Astrocyte (in vitro differentiated cells and primary cell): ENCODE measurements around the gene SFMBT2. TPM values are rescaled to one million over a fixed set of nuclear protein-coding genes. Genes with fewer than 3 reads are reported as not detected.
A peak's percentile ranks its signal among the peaks of the same experiment; 100 is the strongest.

Experiments used
- DNase-seq: peaks from one replicate; pipeline ENCODE4 v3.0.0-alpha.2; 2010; ENCODE audit warnings: low read depth
- FAIRE-seq: peaks from 2 replicates; lab custom pipeline; 2011; peaks lifted over from hg19 to GRCh38; lab: Jason Lieb, UNC
- H2AFZ ChIP-seq: 2 replicates; pipeline ENCODE4 v1.6.0; 2012; ENCODE audit warnings: low read depth, low read length, inconsistent platforms
- H3K27ac ChIP-seq: 2 replicates; pipeline ENCODE4 v1.5.1; 2011; ENCODE audit warnings: low read depth, low read length, inconsistent platforms
- H3K27me3 ChIP-seq: 2 replicates; pipeline ENCODE4 v1.6.0; 2011; ENCODE audit warnings: low read length, inconsistent platforms; ENCODE audit not compliant: insufficient read depth
- H3K36me3 ChIP-seq: 2 replicates; pipeline ENCODE4 v1.5.1; 2011; ENCODE audit warnings: low read length, inconsistent platforms; ENCODE audit not compliant: insufficient read depth
- H3K4me1 ChIP-seq: 2 replicates; pipeline ENCODE4 v1.5.1; 2011; ENCODE audit warnings: low read length, inconsistent platforms; ENCODE audit not compliant: insufficient read depth
- H3K4me2 ChIP-seq: 2 replicates; pipeline ENCODE4 v1.6.0; 2012; ENCODE audit warnings: low read length, inconsistent platforms
- H3K4me3 ChIP-seq: 2 replicates; pipeline ENCODE4 v1.5.1; 2011; ENCODE audit warnings: low read depth, mild to moderate bottlenecking, low read length, inconsistent platforms; ENCODE audit not compliant: insufficient read depth
- H3K79me2 ChIP-seq: 2 replicates; pipeline ENCODE4 v1.6.0; 2012; ENCODE audit warnings: mild to moderate bottlenecking, low read length, inconsistent platforms; ENCODE audit not compliant: insufficient read depth
- H3K9ac ChIP-seq: 2 replicates; pipeline ENCODE4 v1.6.0; 2012; ENCODE audit warnings: mild to moderate bottlenecking, low read length, inconsistent platforms
- H3K9me3 ChIP-seq: 2 replicates; pipeline ENCODE4 v1.5.1; 2012; ENCODE audit warnings: low read depth, mild to moderate bottlenecking, low read length, inconsistent platforms; ENCODE audit not compliant: insufficient read depth
- H4K20me1 ChIP-seq: 2 replicates; pipeline ENCODE4 v1.6.0; 2012; ENCODE audit warnings: low read length, inconsistent platforms; ENCODE audit not compliant: insufficient read depth
- H3K27ac Mint-ChIP-seq: one replicate; pipeline ENCODE4 v1.8.0; 2021; ENCODE audit warnings: mild to moderate bottlenecking, mixed read lengths; ENCODE audit not compliant: unreplicated experiment
- H3K27me3 Mint-ChIP-seq: one replicate; pipeline ENCODE4 v1.8.0; 2021; ENCODE audit warnings: low read depth, mixed read lengths; ENCODE audit not compliant: unreplicated experiment
- H3K36me3 Mint-ChIP-seq: one replicate; pipeline ENCODE4 v1.8.0; 2021; ENCODE audit warnings: low read depth, mixed read lengths; ENCODE audit not compliant: unreplicated experiment
- H3K4me1 Mint-ChIP-seq: one replicate; pipeline ENCODE4 v1.8.0; 2021; ENCODE audit warnings: low read depth, mixed read lengths; ENCODE audit not compliant: unreplicated experiment
- H3K4me3 Mint-ChIP-seq: one replicate; pipeline ENCODE4 v1.8.0; 2021; ENCODE audit warnings: mild to moderate bottlenecking, moderate library complexity, mixed read lengths; ENCODE audit not compliant: unreplicated experiment
- H3K9me3 Mint-ChIP-seq: one replicate; pipeline ENCODE4 v1.8.0; 2021; ENCODE audit warnings: mild to moderate bottlenecking, mixed read lengths; ENCODE audit not compliant: unreplicated experiment
- EZH2 ChIP-seq: IDR thresholded peaks from 2 replicates; pipeline ENCODE4 v1.6.1; 2012; ENCODE audit warnings: mild to moderate bottlenecking, low read length, inconsistent platforms; ENCODE audit not compliant: insufficient read depth
- total RNA-seq: library from RNA; stranded (reverse); gene quantifications from 2 replicates; pipeline ENCODE4 v1.2.1, GENCODE V29; 2021
- TF ChIP-seq, protein P1 (sequence below): IDR thresholded peaks from 2 replicates; pipeline ENCODE4 v1.5.1; 2011; ENCODE audit warnings: low read depth, mild to moderate bottlenecking, inconsistent platforms, low read length, moderate library complexity; ENCODE audit not compliant: insufficient read depth

The SFMBT2 gene
- total RNA-seq, 1 donor from 2014 or later: 3.9 TPM

DNA sequence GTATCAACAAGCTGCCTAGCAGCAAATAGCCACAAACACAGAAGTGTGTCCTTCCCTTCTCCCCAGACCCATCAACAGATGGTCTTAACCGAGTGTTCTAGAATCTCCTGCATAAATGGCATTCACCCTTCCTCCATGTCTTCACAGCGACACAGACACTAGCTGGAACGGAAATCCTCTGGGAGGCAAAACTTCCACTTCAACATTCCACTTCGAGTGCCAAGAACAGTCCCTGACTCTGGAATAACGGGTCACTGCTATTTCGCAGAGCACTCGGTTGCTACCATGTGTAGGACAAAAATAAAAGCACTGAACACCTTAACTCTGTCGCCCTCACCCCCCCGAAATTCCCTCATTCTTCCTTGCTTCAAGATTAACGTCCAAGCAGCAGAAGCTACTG is 65.1 kb downstream of the SFMBT2 start:
- FAIRE-seq (no peak), DNase-seq (no peak)
- no peaks in the 10 kb centered on the region for H3K79me2 ChIP-seq
- H2AFZ ChIP-seq: no peak overlapping the region
- H3K9ac ChIP-seq: no peak overlapping the region
- no peaks in the 10 kb centered on the region for H3K4me1 ChIP-seq
- no peak overlapping the region for H3K27ac Mint-ChIP-seq
- no peak overlapping the region for H3K27ac ChIP-seq
- peaks cover 5% of the 10 kb centered on the region for H3K36me3 Mint-ChIP-seq
- TF ChIP-seq, protein P1, sequence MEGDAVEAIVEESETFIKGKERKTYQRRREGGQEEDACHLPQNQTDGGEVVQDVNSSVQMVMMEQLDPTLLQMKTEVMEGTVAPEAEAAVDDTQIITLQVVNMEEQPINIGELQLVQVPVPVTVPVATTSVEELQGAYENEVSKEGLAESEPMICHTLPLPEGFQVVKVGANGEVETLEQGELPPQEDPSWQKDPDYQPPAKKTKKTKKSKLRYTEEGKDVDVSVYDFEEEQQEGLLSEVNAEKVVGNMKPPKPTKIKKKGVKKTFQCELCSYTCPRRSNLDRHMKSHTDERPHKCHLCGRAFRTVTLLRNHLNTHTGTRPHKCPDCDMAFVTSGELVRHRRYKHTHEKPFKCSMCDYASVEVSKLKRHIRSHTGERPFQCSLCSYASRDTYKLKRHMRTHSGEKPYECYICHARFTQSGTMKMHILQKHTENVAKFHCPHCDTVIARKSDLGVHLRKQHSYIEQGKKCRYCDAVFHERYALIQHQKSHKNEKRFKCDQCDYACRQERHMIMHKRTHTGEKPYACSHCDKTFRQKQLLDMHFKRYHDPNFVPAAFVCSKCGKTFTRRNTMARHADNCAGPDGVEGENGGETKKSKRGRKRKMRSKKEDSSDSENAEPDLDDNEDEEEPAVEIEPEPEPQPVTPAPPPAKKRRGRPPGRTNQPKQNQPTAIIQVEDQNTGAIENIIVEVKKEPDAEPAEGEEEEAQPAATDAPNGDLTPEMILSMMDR: no peak
- TF ChIP-seq EZH2: no peak
- H3K9me3 ChIP-seq: no peaks in the 10 kb centered on the region
- H3K9me3 Mint-ChIP-seq: peaks cover 4% of the 10 kb centered on the region
- H3K27me3 Mint-ChIP-seq: no peaks in the 10 kb centered on the region
- H3K4me1 Mint-ChIP-seq: no peaks in the 10 kb centered on the region
- H3K27me3 ChIP-seq: no peaks in the 10 kb centered on the region
- H4K20me1 ChIP-seq: no peaks in the 10 kb centered on the region
- no peaks in the 10 kb centered on the region for H3K36me3 ChIP-seq
- no peak overlapping the region for H3K4me3 Mint-ChIP-seq
- no peak overlapping the region for H3K4me2 ChIP-seq
- no peak overlapping the region for H3K4me3 ChIP-seq

DNA sequence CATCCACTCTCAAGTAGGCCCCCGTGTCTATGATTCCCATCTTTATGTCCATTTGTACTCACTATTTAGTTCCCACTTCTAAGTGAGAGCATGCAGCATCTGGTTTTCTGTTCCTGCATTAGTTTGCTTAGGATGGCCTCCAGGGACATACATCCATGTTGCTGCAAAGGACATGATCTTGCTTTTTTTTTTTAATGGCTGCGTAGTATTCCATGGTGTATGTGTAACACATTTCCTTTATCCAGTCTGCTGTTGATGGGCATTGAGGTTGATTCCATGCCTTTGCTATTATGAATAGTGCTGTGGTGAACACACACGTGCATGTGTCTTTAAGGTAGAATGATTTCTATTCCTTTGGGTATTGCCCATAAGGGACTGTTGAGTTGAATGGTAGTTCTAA is 67.8 kb downstream of the SFMBT2 start:
- Histone ChIP-seq H3K4me2 (no peak overlapping the region), H3K36me3 (no peaks in the 10 kb centered on the region), H3K9me3 (no peaks in the 10 kb centered on the region), H3K27me3 (no peaks in the 10 kb centered on the region), H3K4me1 (peaks cover 10% of the 10 kb centered on the region), H3K9ac (no peak overlapping the region), H3K27ac (no peak overlapping the region), H3K79me2 (no peaks in the 10 kb centered on the region), H3K4me3 (no peak overlapping the region), H4K20me1 (no peaks in the 10 kb centered on the region), H2AFZ (no peak overlapping the region)
- peaks cover 11% of the 10 kb centered on the region for H3K4me1 Mint-ChIP-seq
- H3K36me3 Mint-ChIP-seq: peaks cover 3% of the 10 kb centered on the region
- H3K4me3 Mint-ChIP-seq: no peak overlapping the region
- peaks cover 6% of the 10 kb centered on the region for H3K9me3 Mint-ChIP-seq
- no peak overlapping the region for H3K27ac Mint-ChIP-seq
- TF ChIP-seq, protein P1: no peak
- TF ChIP-seq EZH2: no peak
- H3K27me3 Mint-ChIP-seq: no peaks in the 10 kb centered on the region
- DNase-seq: no peak
- no peak for FAIRE-seq

DNA sequence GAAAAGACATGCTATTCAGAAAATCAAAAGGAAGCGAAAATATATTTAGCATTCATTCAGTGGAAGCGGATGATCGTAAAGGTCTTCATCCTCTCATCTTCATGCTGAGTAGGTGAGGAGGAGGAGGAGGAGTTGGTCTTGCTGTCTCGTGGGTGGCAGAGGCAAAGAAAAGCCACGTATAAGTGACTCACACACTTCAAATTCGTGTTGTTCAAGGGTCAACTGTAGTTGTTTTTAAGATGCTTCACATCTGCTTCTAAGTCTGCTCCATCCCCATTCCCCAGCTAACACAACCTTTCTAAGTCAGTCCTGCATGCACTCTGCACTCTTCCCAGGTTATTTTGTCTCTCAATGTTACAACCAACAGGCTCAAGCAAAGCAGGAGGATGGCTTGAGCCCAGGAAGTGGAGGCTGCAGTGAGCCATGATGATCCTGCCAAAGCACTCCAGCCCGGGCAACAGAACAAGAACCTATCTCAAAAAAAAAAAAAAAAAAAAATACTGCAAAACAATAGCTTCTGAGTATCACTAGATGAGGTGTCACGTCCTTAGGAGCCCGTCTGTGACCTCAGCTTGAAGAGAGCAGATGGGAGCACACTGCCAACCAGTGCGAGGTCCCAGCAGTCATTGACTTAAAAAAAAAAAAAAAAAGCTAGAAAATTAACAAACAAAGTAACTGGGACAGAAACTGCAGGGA is 70.5 kb downstream of the SFMBT2 start:
- no peaks in the 10 kb centered on the region for H3K27me3 ChIP-seq
- no peak overlapping the region for H3K4me3 ChIP-seq
- peaks cover 11% of the 10 kb centered on the region for H3K4me1 Mint-ChIP-seq
- H3K9me3 ChIP-seq: no peaks in the 10 kb centered on the region
- no peaks in the 10 kb centered on the region for H3K27me3 Mint-ChIP-seq
- no peak for TF ChIP-seq EZH2
- TF ChIP-seq, protein P1: no peak
- no peak overlapping the region for H3K27ac Mint-ChIP-seq
- H3K79me2 ChIP-seq: no peaks in the 10 kb centered on the region
- DNase-seq (peak; percentile 40), FAIRE-seq (no peak)
- no peak overlapping the region for H3K9ac ChIP-seq
- peaks cover 9% of the 10 kb centered on the region for H3K9me3 Mint-ChIP-seq
- H4K20me1 ChIP-seq: no peaks in the 10 kb centered on the region
- H3K4me1 ChIP-seq: peaks cover 10% of the 10 kb centered on the region
- no peak overlapping the region for H3K27ac ChIP-seq
- H3K36me3 ChIP-seq: no peaks in the 10 kb centered on the region
- H3K4me3 Mint-ChIP-seq: no peak overlapping the region
- no peak overlapping the region for H2AFZ ChIP-seq
- H3K4me2 ChIP-seq: no peak overlapping the region
- no peaks in the 10 kb centered on the region for H3K36me3 Mint-ChIP-seq
